HFFc6 (cell line): Measurements from ENCODE around the gene ACD. TPM values are rescaled to one million over a fixed set of nuclear protein-coding genes. Genes with fewer than 3 reads are reported as not detected.

ENCODE experiments used
- DNase-seq: peaks from one replicate; pipeline ENCODE4 v3.0.0-alpha.2; 2018
- H3K27ac Mint-ChIP-seq: 2 replicates; pipeline ENCODE4 v1.8.0; 2020; ENCODE audit warnings: mild to moderate bottlenecking, mixed read lengths
- H3K27me3 Mint-ChIP-seq: 2 replicates; pipeline ENCODE4 v1.8.0; 2021; ENCODE audit warnings: mild to moderate bottlenecking, moderate library complexity, mixed read lengths; ENCODE audit not compliant: insufficient read depth
- H3K36me3 Mint-ChIP-seq: 2 replicates; pipeline ENCODE4 v1.8.0; 2021; ENCODE audit warnings: low read depth, mixed read lengths
- H3K4me1 Mint-ChIP-seq: 2 replicates; pipeline ENCODE4 v1.8.0; 2020; ENCODE audit warnings: low read depth, mixed read lengths
- H3K4me3 Mint-ChIP-seq: 2 replicates; pipeline ENCODE4 v1.8.0; 2020; ENCODE audit warnings: mild to moderate bottlenecking, moderate library complexity, mixed read lengths
- H3K9me3 Mint-ChIP-seq: 2 replicates; pipeline ENCODE4 v1.8.0; 2020; ENCODE audit warnings: mild to moderate bottlenecking, mixed read lengths
- CTCF ChIP-seq: fragments of 200-600 bp; sonication (generic); IDR thresholded peaks from 2 replicates; pipeline ENCODE4 v1.5.0; 2021; ENCODE audit warnings: antibody characterized with exemption, mild to moderate bottlenecking
- total RNA-seq, 6 experiments: library from RNA; stranded (reverse); fragmentation: NEBNext Ultra II Directional; extraction: Animal tissue kit (Norgen Biotek cat#: 25700); gene quantifications; 2 replicates in 1 of 6; 3 replicates in 5 of 6; pipeline ENCODE4 v1.2.3, GENCODE V29; 2021

Gene ACD
- total RNA-seq, 6 experiments from 2014 or later: 18.0 to 25.8 (median 23.9) TPM

- Mint-ChIP-seq H3K27me3 (no peaks in the 10 kb centered on the region; the same call in 1 of the 2 replicates), H3K4me1 (no peaks in the 10 kb centered on the region), H3K4me3 (no peak overlapping the region), H3K9me3 (no peaks in the 10 kb centered on the region), H3K36me3 (peaks cover 17% of the 10 kb centered on the region; the same call in 1 of the 2 replicates), H3K27ac (no peak overlapping the region)
- DNase-seq: no peak
- peak; percentile 17; the same call in 1 of the 2 replicates for TF ChIP-seq CTCF
These were observed 46.3 kb downstream of the ACD start for GRCh38 chr16:67613808-67614207.

- TF ChIP-seq CTCF: no peak
- no peaks in the 10 kb centered on the region; the same call in 1 of the 2 replicates for H3K27me3 Mint-ChIP-seq
- no peak overlapping the region for H3K27ac Mint-ChIP-seq
- peaks cover 6% of the 10 kb centered on the region; the same call in 1 of the 2 replicates for H3K36me3 Mint-ChIP-seq
- H3K4me1 Mint-ChIP-seq: peaks cover 5% of the 10 kb centered on the region; the same call in 1 of the 2 replicates
- no peaks in the 10 kb centered on the region for H3K9me3 Mint-ChIP-seq
- no peak overlapping the region for H3K4me3 Mint-ChIP-seq
- DNase-seq: no peak
These were observed 51.7 kb downstream of the ACD start for GRCh38 chr16:67608364-67608763.

Other genes starting within 250 kb of the ACD start
- gene ZDHHC1, start 243.8 kb downstream of the ACD start, total RNA-seq: 1 to 10 TPM; 2.1 to 5.4 (median 2.8) TPM
- not detected for gene HSD11B2, start 229.1 kb downstream of the ACD start, total RNA-seq
- gene ATP6V0D1, start 179.1 kb downstream of the ACD start, total RNA-seq: 100 to 1,000 TPM; 102 to 130 (median 118) TPM
- not detected for gene AGRP, start 176.7 kb downstream of the ACD start, total RNA-seq
- 100 to 1,000 TPM in 1 of 6 experiments, 10 to 100 TPM in 5; 72.2 to 101 (median 82.9) TPM for gene RIPOR1, start 131.4 kb downstream of the ACD start, total RNA-seq
- 10 to 100 TPM; 22.6 to 31.1 (median 29.4) TPM for gene CTCF, start 97.7 kb downstream of the ACD start, total RNA-seq
- 1 to 10 TPM; 1.6 to 2.7 (median 1.8) TPM for gene CARMIL2, start 15.1 kb downstream of the ACD start, total RNA-seq
- 1 to 10 TPM in 1 of 6 experiments, under 1 TPM in 5; 0.55 to 1.1 (median 0.86) TPM for gene PARD6A, start 700 bp upstream of the ACD start, total RNA-seq
- gene ENKD1, start 6.5 kb upstream of the ACD start, total RNA-seq: 10 to 100 TPM in 1 of 6 experiments, 1 to 10 TPM in 5; 7.4 to 10.8 (median 8.9) TPM
- gene C16orf86, start 6.6 kb upstream of the ACD start, total RNA-seq: 1 to 10 TPM; 1.0 to 1.9 (median 1.6) TPM
- 10 to 100 TPM; 14.4 to 19.4 (median 16.9) TPM for gene GFOD2, start 59.1 kb upstream of the ACD start, total RNA-seq
- gene RANBP10, start 146.3 kb upstream of the ACD start, total RNA-seq: 10 to 100 TPM; 11.5 to 15.6 (median 12.8) TPM
- 1 to 10 TPM in 2 of 6 experiments, under 1 TPM in 4; 0.23 to 1.3 (median 0.79) TPM for gene TSNAXIP1, start 146.6 kb upstream of the ACD start, total RNA-seq
- gene THAP11, start 182.1 kb upstream of the ACD start, total RNA-seq: 10 to 100 TPM; 15.1 to 18.6 (median 16.2) TPM
- 100 to 1,000 TPM; 182 to 195 (median 185) TPM for gene NUTF2, start 186.7 kb upstream of the ACD start, total RNA-seq
- 10 to 100 TPM; 51.2 to 64.2 (median 59.7) TPM for gene CENPT, start 187.4 kb upstream of the ACD start, total RNA-seq
- gene EDC4, start 212.8 kb upstream of the ACD start, total RNA-seq: 10 to 100 TPM; 60.2 to 81.0 (median 63.6) TPM
- gene NRN1L, start 224.6 kb upstream of the ACD start, total RNA-seq: under 1 TPM in 3 of 6 experiments, not detected in 3; 0.25 to 0.51 (median 0.38) TPM
- 10 to 100 TPM; 25.2 to 34.1 (median 29.3) TPM for gene PSKH1, start 233.0 kb upstream of the ACD start, total RNA-seq